Measurements from ENCODE around the gene MAP3K3.

DNA sequence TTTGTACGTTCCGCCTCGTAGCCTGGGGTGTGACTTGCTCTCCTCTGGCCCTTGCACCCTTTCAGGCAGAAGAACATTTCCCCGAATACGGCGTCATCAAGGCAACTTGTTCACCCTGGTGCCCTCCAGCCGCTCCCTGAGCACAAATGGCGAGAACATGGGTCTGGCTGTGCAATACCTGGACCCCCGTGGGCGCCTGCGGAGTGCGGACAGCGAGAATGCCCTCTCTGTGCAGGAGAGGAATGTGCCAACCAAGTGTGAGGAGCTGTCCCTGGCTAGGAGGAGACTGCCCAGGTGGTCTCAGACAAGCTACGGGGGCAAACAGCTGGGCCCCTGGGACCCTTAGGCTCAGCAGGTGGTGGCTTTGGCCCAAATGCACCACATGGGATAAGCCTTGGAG, 67.3 kb downstream of the MAP3K3 start:
- no peak for TF ChIP-seq POLR2A (IDR thresholded peaks at IDR 0.05)
- TF ChIP-seq, protein P1, sequence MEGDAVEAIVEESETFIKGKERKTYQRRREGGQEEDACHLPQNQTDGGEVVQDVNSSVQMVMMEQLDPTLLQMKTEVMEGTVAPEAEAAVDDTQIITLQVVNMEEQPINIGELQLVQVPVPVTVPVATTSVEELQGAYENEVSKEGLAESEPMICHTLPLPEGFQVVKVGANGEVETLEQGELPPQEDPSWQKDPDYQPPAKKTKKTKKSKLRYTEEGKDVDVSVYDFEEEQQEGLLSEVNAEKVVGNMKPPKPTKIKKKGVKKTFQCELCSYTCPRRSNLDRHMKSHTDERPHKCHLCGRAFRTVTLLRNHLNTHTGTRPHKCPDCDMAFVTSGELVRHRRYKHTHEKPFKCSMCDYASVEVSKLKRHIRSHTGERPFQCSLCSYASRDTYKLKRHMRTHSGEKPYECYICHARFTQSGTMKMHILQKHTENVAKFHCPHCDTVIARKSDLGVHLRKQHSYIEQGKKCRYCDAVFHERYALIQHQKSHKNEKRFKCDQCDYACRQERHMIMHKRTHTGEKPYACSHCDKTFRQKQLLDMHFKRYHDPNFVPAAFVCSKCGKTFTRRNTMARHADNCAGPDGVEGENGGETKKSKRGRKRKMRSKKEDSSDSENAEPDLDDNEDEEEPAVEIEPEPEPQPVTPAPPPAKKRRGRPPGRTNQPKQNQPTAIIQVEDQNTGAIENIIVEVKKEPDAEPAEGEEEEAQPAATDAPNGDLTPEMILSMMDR (IDR thresholded peaks at IDR 0.05): no peak
- no peak for TF ChIP-seq EP300 (IDR thresholded peaks at IDR 0.05)

All from ovary (tissue), 3 donors.